Measurements from ENCODE around the gene SHROOM3.

- no peak for TF ChIP-seq SP1 (IDR thresholded peaks at IDR 0.05)
- no peak for TF ChIP-seq SUZ12 (IDR thresholded peaks at IDR 0.05)
Observed at GRCh38 chr4:76751612-76752343, 316.7 kb downstream of the SHROOM3 start.
